HG03039 (cell line): ENCODE data around the gene CCSER1.
"Not testable (repeated sequence)": the region's sequence is repeated elsewhere in the genome, so short reads cannot be mapped to it uniquely, and the experiment has no call there.

Experiments used
- ATAC-seq: cut with Tn5 transposase; IDR thresholded peaks from one replicate; pipeline ENCODE4 v1.9.1; 2021; ENCODE audit warnings: mild to moderate bottlenecking, moderate library complexity; ENCODE audit not compliant: unreplicated experiment

The CCSER1 gene

GRCh38 chr4:90996813-90997212 lies 869.6 kb downstream of the CCSER1 start:
- no peak for ATAC-seq

DNA sequence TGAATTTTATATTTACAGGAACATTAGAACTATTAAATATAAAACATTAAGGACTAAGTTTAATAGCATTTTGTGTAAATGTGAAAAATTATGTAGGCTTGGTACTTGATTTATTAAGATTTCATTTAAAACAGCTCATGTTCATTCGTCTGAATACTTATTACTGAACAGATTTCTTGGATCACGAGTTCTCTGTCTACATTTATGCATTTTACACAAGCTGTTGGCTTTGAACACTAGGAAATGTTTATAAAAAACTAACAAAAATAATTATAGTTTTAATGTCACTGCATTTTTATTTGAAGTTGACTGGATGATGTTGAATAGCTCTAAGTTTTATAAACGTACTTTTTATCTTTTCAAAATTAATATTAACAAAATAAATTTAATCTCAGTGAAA lies 888.7 kb downstream of the CCSER1 start:
- no peak for ATAC-seq

- ATAC-seq = no peak
Observed at GRCh38 chr4:91019513-91019912, 892.3 kb downstream of the CCSER1 start.

DNA sequence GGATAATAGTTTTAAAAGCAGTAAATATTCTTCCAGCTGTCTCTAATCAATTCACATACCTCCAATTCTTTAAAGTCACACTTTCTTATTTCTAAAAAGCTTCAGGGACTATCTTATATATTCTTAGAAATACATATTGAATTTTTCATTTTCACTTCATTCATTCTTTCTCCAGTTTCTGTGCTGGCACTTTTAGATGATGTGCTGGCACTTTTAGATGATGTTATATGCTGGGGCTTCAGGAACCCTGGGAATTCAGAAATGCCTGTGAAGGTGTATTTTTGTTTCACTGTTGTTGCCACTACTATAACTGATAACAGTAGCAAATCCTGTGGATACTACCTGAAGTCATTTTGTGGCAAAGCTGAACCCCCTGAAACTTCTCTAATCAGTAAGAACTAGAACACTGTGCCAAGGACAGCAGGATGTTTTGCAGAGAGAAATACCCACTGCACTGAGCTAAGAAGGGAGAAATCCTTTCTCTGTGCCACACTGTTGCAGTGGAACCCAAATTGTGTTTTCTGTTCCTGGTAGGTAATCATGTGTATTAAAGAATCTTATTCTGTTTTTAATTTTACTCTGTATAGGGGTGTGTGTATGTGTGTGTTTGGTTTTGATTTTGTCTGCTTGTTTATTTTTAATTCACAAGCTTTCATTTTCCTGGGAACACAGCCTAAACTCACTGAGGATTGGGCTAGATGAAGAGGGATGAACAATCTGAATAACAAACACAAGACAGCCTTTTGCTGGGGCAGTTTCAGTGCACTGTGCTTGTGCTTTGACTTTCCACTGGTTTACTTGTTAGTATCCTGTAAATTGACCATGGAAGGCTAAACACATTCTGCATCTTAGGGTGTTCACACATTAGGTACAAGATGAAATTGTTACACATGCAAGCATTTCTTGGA lies 898.3 kb downstream of the CCSER1 start:
- ATAC-seq = no peak

DNA sequence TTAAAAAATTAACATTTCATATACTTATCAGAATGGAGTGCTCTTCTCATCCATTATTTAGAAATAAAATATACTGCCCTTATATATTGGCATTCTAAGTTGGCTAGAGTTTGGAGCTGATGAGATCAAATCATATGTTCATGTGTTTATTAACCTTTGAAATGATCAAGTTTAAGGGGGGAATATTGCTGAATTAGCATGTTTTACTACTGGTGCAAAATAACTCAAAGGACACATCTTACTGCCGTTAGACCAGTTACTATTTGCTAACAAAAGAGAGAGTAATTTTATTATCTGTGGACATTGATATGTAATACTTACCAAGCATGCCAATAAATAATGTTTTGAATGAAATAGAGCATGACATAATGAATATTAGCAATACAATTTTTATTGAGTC lies 901.0 kb downstream of the CCSER1 start:
- ATAC-seq = no peak

DNA sequence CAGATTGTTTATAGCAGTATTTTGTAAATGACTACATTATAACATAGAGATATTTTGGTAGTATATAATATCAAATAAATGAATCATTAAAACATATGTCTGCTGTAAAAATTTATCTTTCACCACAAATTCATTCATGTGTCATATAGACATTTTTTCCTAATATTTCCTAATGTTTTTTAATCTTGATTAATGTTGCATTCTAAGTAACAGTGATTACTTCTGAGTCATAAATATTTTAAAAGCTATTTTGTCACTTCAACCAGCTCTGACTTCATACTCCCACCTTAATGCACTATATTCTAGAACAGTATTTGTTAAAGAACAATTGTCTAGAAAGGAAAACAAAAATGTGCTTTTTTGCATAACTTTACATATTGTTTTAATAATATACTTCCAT lies 904.6 kb downstream of the CCSER1 start:
- no peak for ATAC-seq

- ATAC-seq = no peak
Observed at GRCh38 chr4:91032725-91033445, 905.7 kb downstream of the CCSER1 start.

GRCh38 chr4:91035276-91035675 lies 908.1 kb downstream of the CCSER1 start:
- ATAC-seq = no peak

DNA sequence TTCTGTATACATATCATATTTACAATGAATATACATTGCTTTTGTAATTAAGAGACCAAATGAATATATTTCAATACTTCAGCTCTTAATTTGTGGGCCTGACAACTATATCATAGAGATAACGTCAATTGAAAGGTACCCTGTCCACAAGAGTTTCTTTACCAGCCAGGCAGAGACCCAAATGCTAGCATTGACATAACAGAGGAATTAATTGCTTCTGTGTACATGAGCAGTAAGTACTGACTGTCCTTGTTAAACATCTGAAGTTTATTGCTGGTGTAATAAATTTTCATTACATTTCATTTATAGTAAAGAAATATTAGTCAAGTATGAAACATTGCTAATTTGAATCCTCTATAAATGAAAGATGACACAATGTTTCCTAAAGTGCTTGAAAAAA lies 910.8 kb downstream of the CCSER1 start:
- ATAC-seq = no peak

DNA sequence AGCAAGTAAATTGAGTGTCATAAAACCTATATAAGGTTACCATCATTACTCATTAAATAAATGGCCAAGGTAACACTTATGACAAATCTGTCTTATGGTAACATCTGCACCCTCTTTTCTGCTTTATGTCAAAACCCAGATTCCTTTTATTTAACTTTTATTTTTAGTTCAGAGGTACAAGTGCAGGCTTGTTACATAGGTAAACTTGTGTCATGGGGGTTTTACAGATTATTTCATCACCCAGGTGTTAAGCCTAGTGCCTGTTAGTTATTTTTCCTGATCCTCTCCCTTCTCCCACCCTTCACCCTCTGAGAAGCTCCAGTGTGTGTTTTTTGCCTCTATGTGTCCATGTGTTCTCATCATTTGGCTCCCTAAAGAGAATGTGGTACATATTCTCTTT lies 930.7 kb downstream of the CCSER1 start:
- no peak for ATAC-seq

DNA sequence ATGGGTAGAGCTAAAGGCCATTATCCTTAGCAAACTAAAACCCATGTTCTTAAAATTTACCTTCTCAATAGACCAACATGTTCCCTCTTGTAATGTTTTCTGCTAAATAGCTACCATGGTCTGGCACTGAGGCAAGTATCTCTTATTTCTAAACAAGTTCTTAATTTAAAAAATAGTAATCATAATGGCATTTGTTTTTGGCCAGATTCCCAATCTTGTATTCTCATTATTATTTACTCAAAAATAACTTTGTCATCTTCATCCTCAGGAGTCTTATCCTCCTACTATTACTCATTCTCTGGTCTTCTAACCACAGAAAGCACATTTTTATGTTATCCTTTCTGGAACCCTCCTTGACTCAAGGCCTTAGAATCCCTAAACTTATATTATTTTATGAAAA lies 931.2 kb downstream of the CCSER1 start:
- no peak for ATAC-seq

DNA sequence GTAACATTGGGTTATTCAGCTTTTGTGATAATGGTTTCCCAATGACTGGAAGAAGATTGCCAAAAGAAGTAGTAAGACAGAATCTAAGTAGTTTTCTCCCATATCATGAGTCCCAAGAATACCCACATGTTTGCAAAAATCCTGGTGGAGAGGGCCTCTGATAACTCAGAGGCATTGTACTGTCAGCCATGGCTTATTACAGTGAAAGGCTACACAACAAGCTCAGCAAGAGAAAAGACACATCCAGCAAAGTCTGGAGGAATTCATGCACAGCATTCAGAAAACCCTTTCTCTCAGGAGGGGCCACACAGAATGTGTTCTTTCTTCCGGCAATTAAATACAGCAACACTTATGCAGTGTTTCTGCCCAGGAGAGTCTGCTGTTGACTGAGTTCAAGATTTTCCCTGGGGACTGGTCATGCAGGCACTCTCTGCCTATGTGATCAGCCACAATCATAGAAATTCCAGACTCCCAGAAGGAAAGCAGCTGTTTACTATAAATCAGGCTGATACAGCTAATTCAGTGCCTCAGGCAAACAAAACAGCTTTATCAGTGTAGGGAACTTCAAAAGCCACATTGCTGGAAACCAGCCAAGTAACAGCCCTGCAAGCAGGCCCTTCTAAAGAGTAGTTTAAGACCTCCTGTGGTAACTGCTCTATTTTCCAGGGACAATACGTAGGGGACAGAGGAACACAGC lies 937.1 kb downstream of the CCSER1 start:
- no peak for ATAC-seq

DNA sequence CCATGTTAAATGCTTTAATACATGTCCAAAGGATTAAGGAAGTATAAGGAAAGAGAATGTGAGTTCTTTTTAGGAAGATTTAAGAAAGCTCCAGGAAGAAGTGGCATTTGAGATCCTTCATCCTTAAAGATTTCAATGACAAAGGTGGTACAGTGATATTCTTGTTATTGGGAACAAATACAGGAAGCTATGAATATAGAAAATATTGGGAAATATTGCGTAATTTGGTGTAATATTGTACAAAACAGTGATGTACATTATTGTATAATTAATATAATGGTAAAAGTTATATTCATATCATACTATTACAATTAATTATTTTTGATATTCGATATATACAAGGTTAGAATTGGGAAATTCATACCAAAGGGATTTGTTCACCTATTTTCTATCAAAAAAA lies 937.9 kb downstream of the CCSER1 start:
- no peak for ATAC-seq

- ATAC-seq = no peak
Observed at GRCh38 chr4:91070736-91071135, 943.5 kb downstream of the CCSER1 start.

GRCh38 chr4:91076147-91076546 lies 949.0 kb downstream of the CCSER1 start:
- ATAC-seq = no peak

- no peak for ATAC-seq
Observed at GRCh38 chr4:91085961-91086360, 958.8 kb downstream of the CCSER1 start.

GRCh38 chr4:91087743-91088142 lies 960.5 kb downstream of the CCSER1 start:
- no peak for ATAC-seq

DNA sequence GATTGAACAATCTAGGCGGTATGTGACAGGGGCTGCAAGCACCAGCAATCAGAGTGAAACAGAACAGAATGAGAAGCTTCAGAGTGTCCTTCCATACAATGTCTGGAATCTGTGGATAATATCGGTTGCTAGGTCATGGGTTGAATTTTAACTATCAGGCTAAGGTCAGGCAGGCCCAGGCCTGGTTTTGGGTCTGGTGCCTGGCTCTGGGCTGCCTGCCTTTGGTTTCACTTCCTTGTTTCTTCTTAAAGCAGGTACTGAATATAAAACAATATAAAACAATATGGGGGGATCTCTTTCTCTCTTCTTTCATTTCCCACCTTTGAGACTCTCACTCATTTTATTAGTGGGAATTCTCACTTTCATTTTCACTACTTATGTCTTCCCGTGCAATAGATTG lies 962.0 kb downstream of the CCSER1 start:
- no peak for ATAC-seq

DNA sequence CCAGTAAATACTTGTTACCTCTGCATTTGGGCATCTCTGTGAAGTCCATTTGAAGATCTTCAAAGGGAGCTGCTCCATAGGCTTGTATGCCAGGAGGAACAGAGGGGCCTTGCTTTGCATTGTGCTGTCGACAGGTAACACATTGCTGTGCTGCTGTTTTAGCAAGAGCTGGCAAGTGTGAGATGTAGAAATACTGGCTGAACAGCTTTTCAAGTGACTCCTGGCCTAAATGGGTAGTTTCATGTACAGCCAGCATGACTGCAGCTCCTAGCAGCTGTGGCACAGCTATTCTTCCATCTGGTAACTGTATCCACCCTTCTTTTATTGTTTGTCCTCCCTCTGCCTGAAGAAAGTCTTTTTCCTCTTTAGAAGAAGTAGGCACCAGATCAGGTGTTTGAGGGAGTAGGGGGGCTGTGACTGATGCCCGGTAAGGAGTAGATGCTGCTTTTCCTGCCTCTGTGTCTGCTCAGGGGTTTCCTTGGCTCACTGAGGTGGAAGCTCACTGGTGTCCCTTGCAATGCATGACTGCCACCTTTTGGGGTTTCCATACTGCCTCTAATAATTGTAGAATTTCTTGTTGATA lies 965.3 kb downstream of the CCSER1 start:
- ATAC-seq = no peak

- ATAC-seq = not testable (repeated sequence)
Observed at GRCh38 chr4:91094220-91094619, 967.0 kb downstream of the CCSER1 start.

DNA sequence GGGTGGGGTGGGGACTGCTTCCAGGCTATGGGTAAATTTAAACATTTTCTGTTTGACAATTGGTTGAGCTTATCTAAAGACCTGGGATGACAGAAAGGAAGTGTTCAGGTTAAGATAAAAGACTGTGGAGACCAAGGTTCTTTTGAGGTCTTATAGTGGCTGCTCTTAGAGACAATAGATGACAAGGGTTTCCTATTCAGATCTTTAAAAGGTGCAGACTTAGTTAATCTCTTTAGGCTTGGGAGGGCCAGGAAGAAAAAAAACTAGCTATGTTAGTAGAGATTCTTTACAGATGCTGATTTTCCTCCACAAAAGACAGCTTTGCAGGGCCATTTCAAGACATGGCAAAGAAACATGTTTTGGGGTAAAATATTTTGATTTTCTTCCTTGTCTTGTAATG lies 972.5 kb downstream of the CCSER1 start:
- no peak for ATAC-seq
